Right hindlimb (tissue), 1 donor: ENCODE measurements around the gene OR8B3.
"Not testable (repeated sequence)": the region's sequence is repeated elsewhere in the genome, so short reads cannot be mapped to it uniquely, and the experiment has no call there.

Experiments used
- DNase-seq: peaks from one replicate; pipeline ENCODE4 v3.0.0-alpha.2; 2018

The OR8B3 gene

GRCh38 chr11:124398924-124399323, at the start of gene OR8B3:
TSS of gene OR8B3 (minus strand) at chr11:124399024. CDS start at chr11:124397351, 1,673 bp downstream.
- DNase-seq = no peak

GRCh38 chr11:124446916-124447315, 48.1 kb upstream of the OR8B3 start:
- no peak for DNase-seq

- no peak for DNase-seq
These were observed 46.9 kb upstream of the OR8B3 start, which contains the start of gene OR8B8 for GRCh38 chr11:124445646-124446150. TSS of gene OR8B8 (minus strand) at chr11:124445696. CDS start at chr11:124441085, 4,611 bp downstream.

- no peak for DNase-seq
These were observed 44.0 kb upstream of the OR8B3 start for GRCh38 chr11:124442847-124443246.

GRCh38 chr11:124442442-124442841, 43.6 kb upstream of the OR8B3 start:
- no peak for DNase-seq

- no peak for DNase-seq
These were observed 42.7 kb upstream of the OR8B3 start for GRCh38 chr11:124441519-124441918.

GRCh38 chr11:124441081-124441480, 42.3 kb upstream of the OR8B3 start:
- DNase-seq = no peak

- DNase-seq = no peak
These were observed 41.8 kb upstream of the OR8B3 start for GRCh38 chr11:124440608-124441007.

GRCh38 chr11:124434699-124435098, 35.9 kb upstream of the OR8B3 start:
- no peak for DNase-seq

- DNase-seq = no peak
These were observed 30.8 kb upstream of the OR8B3 start for GRCh38 chr11:124429599-124429998.

- no peak for DNase-seq
These were observed 25.6 kb upstream of the OR8B3 start, which contains the start of gene OR8B4 for GRCh38 chr11:124424384-124424921. TSS of gene OR8B4 (minus strand) at chr11:124424871. CDS start at chr11:124424871, 0 bp downstream.

- DNase-seq = no peak
These were observed 22.2 kb upstream of the OR8B3 start for GRCh38 chr11:124421043-124421442.

- DNase-seq = no peak
These were observed 16.6 kb upstream of the OR8B3 start for GRCh38 chr11:124415356-124415923.

GRCh38 chr11:124409906-124410305, 11.1 kb upstream of the OR8B3 start:
- no peak for DNase-seq

- no peak for DNase-seq
These were observed 6.8 kb upstream of the OR8B3 start for GRCh38 chr11:124405581-124405980.

GRCh38 chr11:124403186-124403585, 4.4 kb upstream of the OR8B3 start:
- DNase-seq = not testable (repeated sequence)

- peak; percentile 62 for DNase-seq
These were observed 3.6 kb upstream of the OR8B3 start for GRCh38 chr11:124402326-124402922.

- DNase-seq = not testable (repeated sequence)
These were observed 2.0 kb downstream of the OR8B3 start for GRCh38 chr11:124396847-124397246.

- no peak for DNase-seq
These were observed 4.4 kb downstream of the OR8B3 start for GRCh38 chr11:124394408-124394807.

- no peak for DNase-seq
These were observed 14.4 kb downstream of the OR8B3 start, which contains the start of gene OR8B2 for GRCh38 chr11:124384399-124384798. TSS of gene OR8B2 (minus strand) at chr11:124384499. CDS start at chr11:124383343, 1,156 bp downstream.

- DNase-seq = not testable (repeated sequence)
These were observed 16.0 kb downstream of the OR8B3 start for GRCh38 chr11:124382857-124383256.

GRCh38 chr11:124380585-124380984, 18.2 kb downstream of the OR8B3 start:
- no peak for DNase-seq

GRCh38 chr11:124376280-124376679, 22.5 kb downstream of the OR8B3 start:
- DNase-seq = no peak

GRCh38 chr11:124359566-124359965, 39.3 kb downstream of the OR8B3 start:
- DNase-seq = no peak
